Measurements from ENCODE around the gene EFEMP1. TPM values are rescaled to one million over a fixed set of nuclear protein-coding genes. Genes with fewer than 3 reads are reported as not detected.

EFEMP1 gene
- total RNA-seq, 1 experiment from 2014 or later: 24.0 TPM

- Mint-ChIP-seq H3K4me1 (no peaks in the 10 kb centered on the region), H3K36me3 (no peaks in the 10 kb centered on the region), H3K9me3 (peaks cover 7% of the 10 kb centered on the region), H3K27me3 (ENCODE audit: low read depth) (no peaks in the 10 kb centered on the region), H3K4me3 (no peak overlapping the region), H3K27ac (no peak overlapping the region)
- POLR2A ChIA-PET: no interaction called here
- no peak for DNase-seq (ENCODE audit: low spot score)
- TF ChIP-seq E2F5 (CRISPR knock-in tag; IDR thresholded peaks at IDR 0.05): no peak
- no peak for TF ChIP-seq ZNF219 (CRISPR knock-in tag; IDR thresholded peaks at IDR 0.05; ENCODE audit: borderline replicate concordance)
- no peak for TF ChIP-seq CDX4 (CRISPR knock-in tag; IDR thresholded peaks at IDR 0.05; ENCODE audit: borderline replicate concordance)
- TF ChIP-seq IRF2 (CRISPR knock-in tag; IDR thresholded peaks at IDR 0.05; ENCODE audit: borderline replicate concordance, low read depth): no peak
- TF ChIP-seq ZNF671 (CRISPR knock-in tag; IDR thresholded peaks at IDR 0.05): no peak
- no peak for TF ChIP-seq ATF1 (CRISPR knock-in tag; IDR thresholded peaks at IDR 0.05)
- no peak for TF ChIP-seq MAX (CRISPR knock-in tag; IDR thresholded peaks at IDR 0.05)
- TF ChIP-seq ZBTB21 (CRISPR knock-in tag; IDR thresholded peaks at IDR 0.05; ENCODE audit: borderline replicate concordance): no peak
- TF ChIP-seq GTF2I (CRISPR knock-in tag; conservative IDR thresholded peaks at IDR 0.05): no peak
- no peak for TF ChIP-seq KAT7 (CRISPR knock-in tag; IDR thresholded peaks at IDR 0.05; ENCODE audit: borderline replicate concordance)
- TF ChIP-seq ZNF121 (CRISPR knock-in tag; IDR thresholded peaks at IDR 0.05): no peak
- no peak for TF ChIP-seq TCF7 (CRISPR knock-in tag; IDR thresholded peaks at IDR 0.05; ENCODE audit: low read depth)
- TF ChIP-seq HMGA2 (CRISPR knock-in tag; IDR thresholded peaks at IDR 0.05): no peak
- no peak for TF ChIP-seq SMAD3 (CRISPR knock-in tag; IDR thresholded peaks at IDR 0.05; ENCODE audit: borderline replicate concordance)
- TF ChIP-seq ZNF425 (CRISPR knock-in tag; conservative IDR thresholded peaks at IDR 0.05): no peak
- no peak for TF ChIP-seq AFF4 (CRISPR knock-in tag; IDR thresholded peaks at IDR 0.05; ENCODE audit: borderline replicate concordance)
- TF ChIP-seq ZNF263 (CRISPR knock-in tag; IDR thresholded peaks at IDR 0.05; ENCODE audit: low read depth): no peak
- no peak for TF ChIP-seq ZNF423 (CRISPR knock-in tag; IDR thresholded peaks at IDR 0.05)
- TF ChIP-seq ELF4 (CRISPR knock-in tag; IDR thresholded peaks at IDR 0.05; ENCODE audit: low read depth): no peak
- TF ChIP-seq NR3C1 (CRISPR knock-in tag; conservative IDR thresholded peaks at IDR 0.05; ENCODE audit: low read depth): no peak
- ATAC-seq: no peak
- CTCF ChIA-PET: no interaction called here
These were observed 79.6 kb downstream of the EFEMP1 start for GRCh38 chr2:55843994-55844345.

Data from WTC11 (cell line).